ENCODE results near the gene INO80. TPM values are rescaled to one million over a fixed set of nuclear protein-coding genes. Genes with fewer than 3 reads are reported as not detected.
A peak's percentile ranks its signal among the peaks of the same experiment; 100 is the strongest.

The INO80 gene
- total RNA-seq, 1 experiment from 2014 or later: 33.8 TPM

GRCh38 chr15:41001524-41002214, 114.4 kb downstream of the INO80 start:
- Mint-ChIP-seq H3K36me3 (ENCODE audit: insufficient read depth, unreplicated experiment) (peaks cover 75% of the 10 kb centered on the region), H3K4me3 (ENCODE audit: unreplicated experiment) (no peak overlapping the region), H3K27me3 (ENCODE audit: insufficient read depth, unreplicated experiment) (no peaks in the 10 kb centered on the region), H3K9me3 (ENCODE audit: unreplicated experiment) (no peaks in the 10 kb centered on the region), H3K27ac (ENCODE audit: low read depth, unreplicated experiment) (no peak overlapping the region), H3K4me1 (ENCODE audit: insufficient read depth, unreplicated experiment) (no peaks in the 10 kb centered on the region)
- no peak for DNase-seq (ENCODE audit: unreplicated experiment)
- TF ChIP-seq CTCF (IDR thresholded peaks at IDR 0.05; ENCODE audit: unreplicated experiment): no peak
- BruUV-seq (replicated peaks): no TSS peak
- intact Hi-C loops (cut with micrococcal nuclease): no loop called here
- POLR2A ChIA-PET: interaction anchor here (1.0 kb wide), 1 partner anchor 177 kb away, joined by 3 read pairs; no protein-coding TSS in a partner anchor
- CTCF ChIA-PET: interaction anchor here (0.5 kb wide), 1 partner anchor 15 kb away, joined by 3 read pairs; no protein-coding TSS in a partner anchor

GRCh38 chr15:40999190-40999589, 116.9 kb downstream of the INO80 start:
- no peak overlapping the region for H3K4me3 Mint-ChIP-seq (ENCODE audit: unreplicated experiment)
- peak; percentile 66 for DNase-seq (ENCODE audit: unreplicated experiment)
- no peaks in the 10 kb centered on the region for H3K27me3 Mint-ChIP-seq (ENCODE audit: insufficient read depth, unreplicated experiment)
- no TSS peak for BruUV-seq (replicated peaks)
- H3K9me3 Mint-ChIP-seq (ENCODE audit: unreplicated experiment): no peaks in the 10 kb centered on the region
- no peak for TF ChIP-seq CTCF (IDR thresholded peaks at IDR 0.05; ENCODE audit: unreplicated experiment)
- ChIA-PET CTCF (no interaction called here), POLR2A (no interaction called here)
- intact Hi-C loops (cut with micrococcal nuclease): no loop called here
- peaks cover 75% of the 10 kb centered on the region for H3K36me3 Mint-ChIP-seq (ENCODE audit: insufficient read depth, unreplicated experiment)
- no peaks in the 10 kb centered on the region for H3K4me1 Mint-ChIP-seq (ENCODE audit: insufficient read depth, unreplicated experiment)
- no peak overlapping the region for H3K27ac Mint-ChIP-seq (ENCODE audit: low read depth, unreplicated experiment)

GRCh38 chr15:40995656-40996055, 120.4 kb downstream of the INO80 start:
- TF ChIP-seq CTCF (IDR thresholded peaks at IDR 0.05; ENCODE audit: unreplicated experiment): no peak
- intact Hi-C loops (cut with micrococcal nuclease): no loop called here
- Mint-ChIP-seq H3K9me3 (ENCODE audit: unreplicated experiment) (no peaks in the 10 kb centered on the region), H3K4me1 (ENCODE audit: insufficient read depth, unreplicated experiment) (peaks cover 5% of the 10 kb centered on the region), H3K27me3 (ENCODE audit: insufficient read depth, unreplicated experiment) (no peaks in the 10 kb centered on the region), H3K36me3 (ENCODE audit: insufficient read depth, unreplicated experiment) (peaks cover 76% of the 10 kb centered on the region), H3K4me3 (ENCODE audit: unreplicated experiment) (no peak overlapping the region), H3K27ac (ENCODE audit: low read depth, unreplicated experiment) (no peak overlapping the region)
- ChIA-PET CTCF (interaction anchor here (0.5 to 1.0 kb wide), 3 partner anchors 10 to 443 kb away, joined by 3 to 6 read pairs (median 3); no protein-coding TSS in a partner anchor), POLR2A (no interaction called here)
- DNase-seq (ENCODE audit: unreplicated experiment): no peak
- no TSS peak for BruUV-seq (replicated peaks)

GRCh38 chr15:40992825-40993224, 123.3 kb downstream of the INO80 start:
- peaks cover 60% of the 10 kb centered on the region for H3K36me3 Mint-ChIP-seq (ENCODE audit: insufficient read depth, unreplicated experiment)
- no peak for DNase-seq (ENCODE audit: unreplicated experiment)
- H3K4me3 Mint-ChIP-seq (ENCODE audit: unreplicated experiment): no peak overlapping the region
- no TSS peak for BruUV-seq (replicated peaks)
- no peak for TF ChIP-seq CTCF (IDR thresholded peaks at IDR 0.05; ENCODE audit: unreplicated experiment)
- no peaks in the 10 kb centered on the region for H3K27me3 Mint-ChIP-seq (ENCODE audit: insufficient read depth, unreplicated experiment)
- intact Hi-C loops (cut with micrococcal nuclease): no loop called here
- H3K27ac Mint-ChIP-seq (ENCODE audit: low read depth, unreplicated experiment): no peak overlapping the region
- no peaks in the 10 kb centered on the region for H3K9me3 Mint-ChIP-seq (ENCODE audit: unreplicated experiment)
- POLR2A ChIA-PET: interaction anchor here (1.1 kb wide), 1 partner anchor 14 kb away, joined by 4 read pairs; no protein-coding TSS in a partner anchor
- peaks cover 5% of the 10 kb centered on the region for H3K4me1 Mint-ChIP-seq (ENCODE audit: insufficient read depth, unreplicated experiment)
- CTCF ChIA-PET: interaction anchor here (0.6 to 1.6 kb wide), 3 partner anchors 10 to 63 kb away, joined by 3 to 5 read pairs (median 4); no protein-coding TSS in a partner anchor

Data from MCF 10A (cell line).